Transverse colon (tissue), 4 donors: Measurements from ENCODE around the gene MTA1. TPM values are rescaled to one million over a fixed set of nuclear protein-coding genes. Genes with fewer than 3 reads are reported as not detected.

Source experiments
- DNase-seq: peaks from one replicate; pipeline ENCODE4 v3.0.0-alpha.2; 2019
- H3K27ac ChIP-seq, 4 donors: fragments of 200-600 bp; sonication (generic); 2 replicates each; pipeline ENCODE4 v1.5.1; 2016 to 2018; ENCODE audit warnings: inconsistent platforms in 4 of 4
- H3K27me3 ChIP-seq: fragments of 200-600 bp; sonication (generic); 2 replicates; pipeline ENCODE4 v1.5.1; 2017; ENCODE audit warnings: inconsistent platforms
- H3K36me3 ChIP-seq, 4 donors: fragments of 200-600 bp; sonication (generic); 2 replicates each; pipeline ENCODE4 v1.5.1; 2017 to 2019; ENCODE audit warnings: inconsistent platforms in 4 of 4
- H3K4me1 ChIP-seq, 4 donors: fragments of 200-600 bp; sonication (generic); 2 replicates each; pipeline ENCODE4 v1.5.1; 2017 to 2020; ENCODE audit warnings: inconsistent platforms in 4 of 4
- H3K4me3 ChIP-seq, 4 donors: fragments of 200-600 bp; sonication (generic); 1 replicate in 1 of 4; 2 replicates in 3 of 4; pipeline versions ENCODE4 v1.5.1 to v1.6.1; 2017 to 2019; ENCODE audit warnings: inconsistent platforms in 4 of 4
- H3K9me3 ChIP-seq, 2 donors: fragments of 200-600 bp; sonication (generic); 2 replicates each; pipeline ENCODE4 v1.5.1; 2017 to 2019; ENCODE audit warnings: inconsistent platforms in 2 of 2
- CTCF ChIP-seq, 5 experiments: fragments of 200-600 bp in 3 of 5; fragments of 450-650 bp in 2 of 5; sonication (generic) in 3 of 5; IDR thresholded peaks; 1 replicate in 2 of 5; 2 replicates in 3 of 5; pipeline ENCODE4 v1.5.1; 2016 to 2017; ENCODE audit warnings: antibody characterized with exemption in 5 of 5, inconsistent platforms in 3 of 5, mild to moderate bottlenecking in 2 of 5, moderate library complexity in 1 of 5
- EP300 ChIP-seq: sonication (generic); formaldehyde crosslinking; IDR thresholded peaks from one replicate; pipeline ENCODE4 v1.6.1; 2017; ENCODE audit warnings: antibody characterized with exemption, low read depth
- POLR2A ChIP-seq: fragments of 450-650 bp; IDR thresholded peaks from one replicate; pipeline ENCODE4 v1.6.1; 2016; ENCODE audit warnings: antibody characterized with exemption, mild to moderate bottlenecking, moderate library complexity
- POLR2AphosphoS5 ChIP-seq, 3 donors: sonication (generic); formaldehyde crosslinking; IDR thresholded peaks; one replicate each; pipeline ENCODE4 v1.6.1; 2016; ENCODE audit warnings: antibody characterized with exemption in 3 of 3
- WGBS, 2 donors: methylation state at CpG; one replicate each; pipeline ENCODE4 v1.1.5; 2018; ENCODE audit warnings: low coverage in 1 of 2; 5-methylcytosine and 5-hydroxymethylcytosine counted together
- in situ Hi-C, 4 donors: fragments of 200-750 bp; cut with MboI; loops; one replicate each; pipeline versions ENCODE4 v1.15.0 to v1.15.1; 2017; ENCODE audit warnings: low sequenced_read_pairs in 3 of 4, low pct_ligation_motif_present in 1 of 4, low pct_unique_long_range_greater_than_20kb in 1 of 4
- intact Hi-C: fragments of 100-400 bp; cut with DNase I; formaldehyde crosslinking; loops from one replicate; pipeline ENCODE4 v1.15.1; 2023; ENCODE audit warnings: low total_unique reads
- total RNA-seq, 4 donors: library from RNA; depleted of rRNA; stranded (reverse); fragments of >200 nt; gene quantifications; one replicate each; pipeline ENCODE4 v1.1.0, GENCODE V29; 2016

The MTA1 gene
- total RNA-seq, 4 donors from 2014 or later: 79.4 to 293 (median 106) TPM

GRCh38 chr14:105450123-105450505 lies 30.5 kb downstream of the MTA1 start:
- H3K27me3 ChIP-seq: no peaks in the 10 kb centered on the region
- peaks cover 0 to 4% (median 2%) of the 10 kb centered on the region in 4 donors for H3K36me3 ChIP-seq
- H3K27ac ChIP-seq: no peak overlapping the region
- in situ Hi-C loops (no loop called here), intact Hi-C loops (no loop called here)
- H3K4me1 ChIP-seq: peaks cover 0 to 4% (median 3%) of the 10 kb centered on the region in 4 donors
- DNase-seq: no peak
- TF ChIP-seq POLR2A: no peak
- TF ChIP-seq EP300: no peak
- no peak for TF ChIP-seq POLR2AphosphoS5 (IDR thresholded peaks at IDR 0.05)
- no peak for TF ChIP-seq CTCF (IDR thresholded peaks at IDR 0.05)
- 93% methylated on average over 22 of the region's 22 CpGs; no CpG with 5 or more reads in 1 of the 2 donors for WGBS, 2 donors
- no peaks in the 10 kb centered on the region for H3K9me3 ChIP-seq
- no peak overlapping the region for H3K4me3 ChIP-seq

- peaks cover 0 to 6% (median 2%) of the 10 kb centered on the region in 4 donors for H3K36me3 ChIP-seq
- intact Hi-C loops (no loop called here), in situ Hi-C loops (no loop called here)
- no peak overlapping the region for H3K27ac ChIP-seq
- H3K4me3 ChIP-seq: no peak overlapping the region
- no peak for DNase-seq
- H3K4me1 ChIP-seq: peaks cover 0 to 4% (median 3%) of the 10 kb centered on the region in 4 donors
- H3K9me3 ChIP-seq: no peaks in the 10 kb centered on the region
- no peaks in the 10 kb centered on the region for H3K27me3 ChIP-seq
- WGBS, 2 donors: 78 to 93% methylated on average over 5 to 29 of the region's 29 CpGs
- TF ChIP-seq EP300 (no peak), POLR2A (no peak), POLR2AphosphoS5 (IDR thresholded peaks at IDR 0.05) (no peak), CTCF (IDR thresholded peaks at IDR 0.05) (no peak)
Observed at GRCh38 chr14:105450864-105451720, 31.5 kb downstream of the MTA1 start.

GRCh38 chr14:105452963-105453362 lies 33.3 kb downstream of the MTA1 start:
- DNase-seq: no peak
- H3K36me3 ChIP-seq: peaks cover 0 to 6% (median 2%) of the 10 kb centered on the region in 4 donors
- H3K4me1 ChIP-seq: peaks cover 0 to 4% (median 3%) of the 10 kb centered on the region in 4 donors
- no peak overlapping the region for H3K4me3 ChIP-seq
- 87 to 100% methylated on average over 4 to 14 of the region's 14 CpGs for WGBS, 2 donors
- no peak for TF ChIP-seq POLR2A
- no peak for TF ChIP-seq CTCF (IDR thresholded peaks at IDR 0.05)
- TF ChIP-seq POLR2AphosphoS5 (IDR thresholded peaks at IDR 0.05): no peak
- TF ChIP-seq EP300: no peak
- H3K9me3 ChIP-seq: no peaks in the 10 kb centered on the region
- in situ Hi-C loops: no loop called here
- H3K27ac ChIP-seq: no peak overlapping the region
- H3K27me3 ChIP-seq: no peaks in the 10 kb centered on the region
- intact Hi-C loops: no loop called here

GRCh38 chr14:105453847-105454246 lies 34.2 kb downstream of the MTA1 start:
- in situ Hi-C loops (no loop called here), intact Hi-C loops (no loop called here)
- peaks cover 0 to 2% (median under 1%) of the 10 kb centered on the region in 4 donors for H3K4me1 ChIP-seq
- TF ChIP-seq POLR2A (no peak), POLR2AphosphoS5 (IDR thresholded peaks at IDR 0.05) (no peak), CTCF (IDR thresholded peaks at IDR 0.05) (no peak), EP300 (no peak)
- H3K27ac ChIP-seq: no peak overlapping the region
- H3K27me3 ChIP-seq: no peaks in the 10 kb centered on the region
- H3K36me3 ChIP-seq: peaks cover 0 to 6% (median 2%) of the 10 kb centered on the region in 4 donors
- H3K9me3 ChIP-seq: no peaks in the 10 kb centered on the region
- WGBS, 2 donors: 88% methylated on average over 14 of the region's 14 CpGs; no CpG with 5 or more reads in 1 of the 2 donors
- DNase-seq: no peak
- no peak overlapping the region for H3K4me3 ChIP-seq
